Panc1 (cell line): ENCODE results near the gene TSHZ2. TPM values are rescaled to one million over a fixed set of nuclear protein-coding genes. Genes with fewer than 3 reads are reported as not detected.

Experiments used
- ATAC-seq: fragments of 200-7000 bp; cut with Tn5 transposase; 2 replicates; pipeline ENCODE4 v1.9.1; 2020; ENCODE audit warnings: mild to moderate bottlenecking, moderate library complexity
- BruUV-seq: library from RNA; stranded (reverse); fragments of 400-500 nt; replicated peaks from 2 replicates; lab custom pipeline; 2021; lab: Mats Ljungman, UMichigan
- CTCF ChIA-PET: fragments of 300-600 bp; sonication (Branson Sonifier 250); formaldehyde crosslinking; loops from one replicate; lab custom pipeline; 2022; ENCODE audit warnings: antibody characterized with exemption; lab: Charles Lee
- POLR2A ChIA-PET: fragments of 300-600 bp; sonication (Branson Sonifier 250); formaldehyde crosslinking; loops from one replicate; lab custom pipeline; 2022; ENCODE audit warnings: antibody characterized with exemption; lab: Charles Lee
- DNase-seq: peaks from one replicate; pipeline ENCODE4 v3.0.0-alpha.2; 2010; ENCODE audit warnings: low read depth, low spot score
- H3K27ac ChIP-seq: 2 replicates; pipeline ENCODE4 v1.5.1; 2011; ENCODE audit warnings: mild to moderate bottlenecking, low read length, inconsistent platforms
- H3K27me3 ChIP-seq: fragments of 200-500 bp; sonication (Bioruptor generic); 2 replicates; pipeline ENCODE4 v1.6.0; 2014; ENCODE audit warnings: low read length, inconsistent platforms; ENCODE audit not compliant: control insufficient read depth, insufficient read depth
- H3K36me3 ChIP-seq: fragments of 200-500 bp; sonication (Bioruptor generic); 2 replicates; pipeline ENCODE4 v1.5.1; 2014; ENCODE audit warnings: inconsistent platforms, mild to moderate bottlenecking, low read length, moderate library complexity; ENCODE audit not compliant: control insufficient read depth, insufficient read depth
- H3K4me1 ChIP-seq: 2 replicates; pipeline ENCODE4 v1.5.1; 2011; ENCODE audit warnings: inconsistent platforms, mild to moderate bottlenecking, low read length, moderate library complexity; ENCODE audit not compliant: control insufficient read depth, insufficient read depth
- H3K4me3 ChIP-seq, 2 experiments: 2 replicates each; pipeline ENCODE4 v1.5.1; 2011 to 2012; ENCODE audit warnings: low read depth in 2 of 2, low read length in 2 of 2, mild to moderate bottlenecking in 2 of 2, inconsistent platforms in 1 of 2, moderate library complexity in 1 of 2
- H3K9me3 ChIP-seq: fragments of 200-500 bp; sonication (Bioruptor generic); 2 replicates; pipeline ENCODE4 v1.5.1; 2014; ENCODE audit warnings: low read depth, mild to moderate bottlenecking, inconsistent platforms, low read length, moderate library complexity; ENCODE audit not compliant: control insufficient read depth, insufficient read depth
- POLR2AphosphoS5 ChIP-seq: IDR thresholded peaks from 2 replicates; pipeline ENCODE4 v1.6.1; 2012; ENCODE audit warnings: mild to moderate bottlenecking, low read depth, low read length, moderate library complexity
- REST ChIP-seq, 2 experiments: IDR thresholded peaks; 2 replicates each; pipeline ENCODE4 v1.6.1; 2011 to 2012; ENCODE audit warnings: low read depth in 2 of 2, control low read depth in 1 of 2, low read length in 1 of 2, mild to moderate bottlenecking in 1 of 2, moderate library complexity in 1 of 2; ENCODE audit not compliant: insufficient read depth in 1 of 2
- SIN3A ChIP-seq: IDR thresholded peaks from 2 replicates; pipeline ENCODE4 v1.6.1; 2012; ENCODE audit warnings: low read depth, mild to moderate bottlenecking, low read length, moderate library complexity, borderline replicate concordance; ENCODE audit not compliant: insufficient read depth
- TCF7L2 ChIP-seq: IDR thresholded peaks from 2 replicates; pipeline ENCODE4 v1.6.1; 2011; ENCODE audit warnings: mild to moderate bottlenecking, low read depth, low read length, inconsistent platforms
- in situ Hi-C: cut with HindIII; loops from 2 replicates; pipeline ENCODE4 v1.10.0; 2016; ENCODE audit warnings: low sequenced_read_pairs, low pct_unique_long_range_greater_than_20kb
- intact Hi-C: fragments of 100-400 bp; cut with micrococcal nuclease; formaldehyde crosslinking; loops from one replicate; pipeline ENCODE4 v1.10.0; 2022; ENCODE audit not compliant: unreplicated experiment
- total RNA-seq: library from RNA; stranded (reverse); gene quantifications from one replicate; pipeline ENCODE4 v1.2.1, GENCODE V29; 2021; ENCODE audit not compliant: unreplicated experiment
- TF ChIP-seq, protein P1 (sequence below): fragments of 450-650 bp; IDR thresholded peaks from 2 replicates; pipeline ENCODE4 v1.5.1; 2017; ENCODE audit warnings: mild to moderate bottlenecking

The TSHZ2 gene
- total RNA-seq, 1 experiment from 2014 or later = 0.36 TPM

GRCh38 chr20:53332022-53332837 lies 360.1 kb downstream of the TSHZ2 start:
- intact Hi-C loops = no loop called here
- DNase-seq (no peak), ATAC-seq (no peak)
- Histone ChIP-seq H3K27me3 (no peaks in the 10 kb centered on the region), H3K9me3 (no peaks in the 10 kb centered on the region), H3K4me1 (peaks cover 12% of the 10 kb centered on the region), H3K27ac (no peak overlapping the region), H3K4me3 (no peak overlapping the region), H3K36me3 (no peaks in the 10 kb centered on the region)
- no peak for TF ChIP-seq REST (IDR thresholded peaks at IDR 0.05; ENCODE audit: insufficient read depth in 1 of 2, low read depth in 2 of 2, low read length in 1 of 2)
- no peak for TF ChIP-seq TCF7L2
- TF ChIP-seq, protein P1, sequence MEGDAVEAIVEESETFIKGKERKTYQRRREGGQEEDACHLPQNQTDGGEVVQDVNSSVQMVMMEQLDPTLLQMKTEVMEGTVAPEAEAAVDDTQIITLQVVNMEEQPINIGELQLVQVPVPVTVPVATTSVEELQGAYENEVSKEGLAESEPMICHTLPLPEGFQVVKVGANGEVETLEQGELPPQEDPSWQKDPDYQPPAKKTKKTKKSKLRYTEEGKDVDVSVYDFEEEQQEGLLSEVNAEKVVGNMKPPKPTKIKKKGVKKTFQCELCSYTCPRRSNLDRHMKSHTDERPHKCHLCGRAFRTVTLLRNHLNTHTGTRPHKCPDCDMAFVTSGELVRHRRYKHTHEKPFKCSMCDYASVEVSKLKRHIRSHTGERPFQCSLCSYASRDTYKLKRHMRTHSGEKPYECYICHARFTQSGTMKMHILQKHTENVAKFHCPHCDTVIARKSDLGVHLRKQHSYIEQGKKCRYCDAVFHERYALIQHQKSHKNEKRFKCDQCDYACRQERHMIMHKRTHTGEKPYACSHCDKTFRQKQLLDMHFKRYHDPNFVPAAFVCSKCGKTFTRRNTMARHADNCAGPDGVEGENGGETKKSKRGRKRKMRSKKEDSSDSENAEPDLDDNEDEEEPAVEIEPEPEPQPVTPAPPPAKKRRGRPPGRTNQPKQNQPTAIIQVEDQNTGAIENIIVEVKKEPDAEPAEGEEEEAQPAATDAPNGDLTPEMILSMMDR = no peak
- TF ChIP-seq SIN3A = no peak
- TF ChIP-seq POLR2AphosphoS5 = no peak
- POLR2A ChIA-PET = no interaction called here
- CTCF ChIA-PET = no interaction called here
- no TSS peak for BruUV-seq
- in situ Hi-C loops = no loop called here

DNA sequence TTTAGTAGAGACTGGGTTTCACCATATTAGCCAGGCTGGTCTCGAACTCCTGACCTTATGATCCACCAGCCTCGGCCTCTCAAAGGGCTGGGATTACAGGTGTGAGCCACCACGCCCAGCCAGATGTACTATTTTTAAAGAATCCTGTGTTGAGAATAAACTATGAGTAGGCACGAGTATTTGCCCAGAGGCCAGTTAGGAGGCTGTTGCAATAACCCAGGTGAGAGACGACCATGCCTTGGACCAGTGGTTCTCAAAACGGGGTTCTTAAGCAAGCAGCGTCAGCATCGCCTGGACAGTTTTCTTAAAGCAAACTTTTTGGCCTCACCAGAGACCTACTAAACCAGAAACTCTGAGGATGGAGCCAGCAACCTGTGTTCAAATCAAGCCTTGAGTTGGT lies 362.7 kb downstream of the TSHZ2 start:
- no peak overlapping the region for H3K27ac ChIP-seq
- no peaks in the 10 kb centered on the region for H3K36me3 ChIP-seq
- intact Hi-C loops (no loop called here), in situ Hi-C loops (no loop called here)
- ChIA-PET POLR2A (no interaction called here), CTCF (no interaction called here)
- H3K27me3 ChIP-seq = no peaks in the 10 kb centered on the region
- no peak for ATAC-seq
- TF ChIP-seq REST (IDR thresholded peaks at IDR 0.05; ENCODE audit: insufficient read depth in 1 of 2, low read depth in 2 of 2, low read length in 1 of 2) (no peak), TCF7L2 (no peak), POLR2AphosphoS5 (no peak), SIN3A (no peak)
- TF ChIP-seq, protein P1 = no peak
- H3K4me3 ChIP-seq = no peak overlapping the region
- peaks cover 12% of the 10 kb centered on the region for H3K4me1 ChIP-seq
- BruUV-seq = no TSS peak
- no peaks in the 10 kb centered on the region for H3K9me3 ChIP-seq
- no peak for DNase-seq
